IMR-90 (cell line): ENCODE measurements around the gene TIAM1. TPM values are rescaled to one million over a fixed set of nuclear protein-coding genes. Genes with fewer than 3 reads are reported as not detected.
A peak's percentile ranks its signal among the peaks of the same experiment; 100 is the strongest.

Experiments
- ATAC-seq: fragments of 200-7000 bp; cut with Tn5 transposase; 2 replicates; pipeline ENCODE4 v1.9.1; 2020; ENCODE audit warnings: low read depth, mild to moderate bottlenecking, moderate library complexity
- BruUV-seq: library from RNA; stranded (reverse); fragments of 400-500 nt; replicated peaks from 2 replicates; lab custom pipeline; 2021; lab: Mats Ljungman, UMichigan
- CTCF ChIA-PET: fragments of 300-600 bp; formaldehyde crosslinking; extraction: SDS; loops from one replicate; lab custom pipeline; 2021; ENCODE audit warnings: antibody characterized with exemption; lab: Yijun Ruan, JAX
- POLR2A ChIA-PET: fragments of 300-600 bp; sonication (Branson Sonifier 250); formaldehyde crosslinking; loops from one replicate; lab custom pipeline; 2022; ENCODE audit warnings: antibody characterized with exemption; ENCODE audit not compliant: unreplicated experiment; lab: Charles Lee
- DNase-seq: peaks from one replicate; pipeline ENCODE4 v3.0.0; 2013
- H2AFZ ChIP-seq: replicated peaks from 2 replicates; pipeline ENCODE3; 2013; ENCODE audit warnings: low read length, mild to moderate bottlenecking; ENCODE audit not compliant: poor library complexity
- H2AK5ac ChIP-seq: 2 replicates; pipeline ENCODE4 v1.6.1; 2013; ENCODE audit warnings: low read depth, low read length, inconsistent platforms
- H2AK9ac ChIP-seq: replicated peaks from 2 replicates; pipeline ENCODE3; 2013; ENCODE audit warnings: mild to moderate bottlenecking, low read depth, low read length, moderate library complexity; ENCODE audit not compliant: poor library complexity
- H2BK120ac ChIP-seq: 2 replicates; pipeline ENCODE4 v1.6.1; 2013; ENCODE audit warnings: low read depth, low read length, inconsistent platforms
- H2BK15ac ChIP-seq: 3 replicates; pipeline ENCODE4 v1.6.1; 2013; ENCODE audit warnings: low read depth, low read length, inconsistent platforms
- H2BK20ac ChIP-seq: 2 replicates; pipeline ENCODE4 v1.6.1; 2013; ENCODE audit warnings: low read depth, mild to moderate bottlenecking, inconsistent platforms, low read length, moderate library complexity
- H2BK5ac ChIP-seq: 2 replicates; pipeline ENCODE4 v1.6.1; 2013; ENCODE audit warnings: mild to moderate bottlenecking, low read depth, low read length, inconsistent platforms; ENCODE audit not compliant: poor library complexity, severe bottlenecking
- H3K14ac ChIP-seq: replicated peaks from 2 replicates; pipeline ENCODE4 v1.6.1; 2013; ENCODE audit warnings: low read depth, low read length, inconsistent platforms
- H3K18ac ChIP-seq: 2 replicates; pipeline ENCODE4 v1.6.1; 2013; ENCODE audit warnings: low read depth, low read length, control low read depth
- H3K23ac ChIP-seq: 2 replicates; pipeline ENCODE4 v1.6.1; 2013; ENCODE audit warnings: low read depth, low read length, inconsistent platforms
- H3K27ac ChIP-seq: 2 replicates; pipeline ENCODE4 v1.5.1; 2013; ENCODE audit warnings: mild to moderate bottlenecking, control low read depth, low read length; ENCODE audit not compliant: insufficient read depth
- H3K27me3 ChIP-seq: 2 replicates; pipeline ENCODE4 v1.6.1; 2013; ENCODE audit warnings: low read length; ENCODE audit not compliant: control insufficient read depth, insufficient read depth
- H3K36me3 ChIP-seq: 2 replicates; pipeline ENCODE4 v1.6.1; 2013; ENCODE audit warnings: low read length, mixed read lengths; ENCODE audit not compliant: control insufficient read depth, insufficient read depth
- H3K4ac ChIP-seq: 2 replicates; pipeline ENCODE4 v1.6.1; 2013; ENCODE audit warnings: low read depth, low read length, inconsistent platforms
- H3K4me1 ChIP-seq: 2 replicates; pipeline ENCODE4 v1.6.1; 2013; ENCODE audit warnings: low read length, mixed read lengths; ENCODE audit not compliant: control insufficient read depth, insufficient read depth
- H3K4me2 ChIP-seq: 2 replicates; pipeline ENCODE4 v1.6.1; 2013; ENCODE audit warnings: low read depth, mild to moderate bottlenecking, control low read depth, low read length, moderate library complexity
- H3K4me3 ChIP-seq: 2 replicates; pipeline ENCODE4 v1.5.1; 2013; ENCODE audit warnings: low read depth, mild to moderate bottlenecking, control low read depth, low read length, moderate library complexity; ENCODE audit not compliant: insufficient read depth
- H3K56ac ChIP-seq: 2 replicates; pipeline ENCODE4 v1.6.1; 2013; ENCODE audit warnings: low read length, inconsistent platforms; ENCODE audit not compliant: insufficient read depth; ENCODE audit errors: extremely low read depth
- H3K79me1 ChIP-seq, 2 experiments: 2 replicates each; pipeline ENCODE4 v1.6.1; 2013; ENCODE audit warnings: low read length in 2 of 2, inconsistent platforms in 1 of 2, low read depth in 1 of 2
- H3K9ac ChIP-seq: 2 replicates; pipeline ENCODE4 v1.6.1; 2013; ENCODE audit warnings: low read depth, low read length, control low read depth
- H3K9me1 ChIP-seq: 2 replicates; pipeline ENCODE4 v1.6.1; 2013; ENCODE audit warnings: low read length, inconsistent platforms; ENCODE audit not compliant: insufficient read depth
- H3K9me3 ChIP-seq: 2 replicates; pipeline ENCODE4 v1.6.1; 2013; ENCODE audit warnings: low read length; ENCODE audit not compliant: control insufficient read depth, insufficient read depth
- H4K20me1 ChIP-seq: 2 replicates; pipeline ENCODE4 v1.6.1; 2013; ENCODE audit warnings: low read length, inconsistent platforms; ENCODE audit not compliant: insufficient read depth
- H4K5ac ChIP-seq: 2 replicates; pipeline ENCODE4 v1.6.1; 2013; ENCODE audit warnings: mild to moderate bottlenecking, low read depth, low read length, control low read depth
- H4K8ac ChIP-seq, 2 experiments: 2 replicates each; pipeline ENCODE4 v1.6.1; 2013; ENCODE audit warnings: low read depth in 2 of 2, low read length in 2 of 2, control low read depth in 1 of 2, inconsistent platforms in 1 of 2
- H4K91ac ChIP-seq: 2 replicates; pipeline ENCODE4 v1.6.1; 2013; ENCODE audit warnings: low read depth, low read length, inconsistent platforms; ENCODE audit not compliant: insufficient read depth
- BHLHE40 ChIP-seq: fragments of 150-350 bp; IDR thresholded peaks from 2 replicates; pipeline ENCODE4 v1.6.1; 2016; ENCODE audit warnings: mild to moderate bottlenecking, low read depth, low read length
- CEBPB ChIP-seq: IDR thresholded peaks from 2 replicates; pipeline ENCODE4 v1.6.1; 2012; ENCODE audit warnings: low read depth, low read length, improper control_type of control experiment
- CHD1 ChIP-seq: IDR thresholded peaks from 2 replicates; pipeline ENCODE4 v1.6.1; 2012; ENCODE audit warnings: low read depth, low read length, improper control_type of control experiment
- CTCF ChIP-seq: conservative IDR thresholded peaks from 2 replicates; pipeline ENCODE4 v1.5.1; 2012; ENCODE audit warnings: mild to moderate bottlenecking, low read depth, low read length, improper control_type of control experiment
- ELK1 ChIP-seq: fragments of 150-350 bp; IDR thresholded peaks from 2 replicates; pipeline ENCODE4 v1.6.1; 2016; ENCODE audit warnings: low read depth, mild to moderate bottlenecking, low read length, moderate library complexity, borderline replicate concordance
- FOS ChIP-seq: fragments of 150-350 bp; IDR thresholded peaks from 2 replicates; pipeline ENCODE4 v1.6.1; 2016; ENCODE audit warnings: low read depth, low read length
- MAFK ChIP-seq: IDR thresholded peaks from 2 replicates; pipeline ENCODE4 v1.6.1; 2012; ENCODE audit warnings: low read depth, low read length, improper control_type of control experiment
- MAZ ChIP-seq: IDR thresholded peaks from 2 replicates; pipeline ENCODE4 v1.6.1; 2012; ENCODE audit warnings: low read depth, mild to moderate bottlenecking, low read length, improper control_type of control experiment, moderate library complexity, borderline replicate concordance
- MXI1 ChIP-seq: IDR thresholded peaks from 2 replicates; pipeline ENCODE4 v1.6.1; 2012; ENCODE audit warnings: low read depth, mild to moderate bottlenecking, low read length, moderate library complexity, borderline replicate concordance
- NFE2L2 ChIP-seq: fragments of 150-350 bp; IDR thresholded peaks from 2 replicates; pipeline ENCODE4 v1.6.1; 2016; ENCODE audit warnings: low read depth, mild to moderate bottlenecking, low read length
- POLR2A ChIP-seq: IDR thresholded peaks from 2 replicates; pipeline ENCODE4 v1.6.1; 2012; ENCODE audit warnings: mild to moderate bottlenecking, low read depth, low read length
- RAD21 ChIP-seq: IDR thresholded peaks from 2 replicates; pipeline ENCODE4 v1.6.1; 2012; ENCODE audit warnings: low read length, improper control_type of control experiment
- RCOR1 ChIP-seq: IDR thresholded peaks from 2 replicates; pipeline ENCODE4 v1.6.1; 2012; ENCODE audit warnings: mild to moderate bottlenecking, low read length, improper control_type of control experiment; ENCODE audit not compliant: insufficient replicate concordance
- SMC3 ChIP-seq: fragments of 150-350 bp; IDR thresholded peaks from 2 replicates; pipeline ENCODE4 v1.6.1; 2016; ENCODE audit warnings: low read depth, mild to moderate bottlenecking, antibody characterized with exemption, low read length, moderate library complexity
- USF2 ChIP-seq: fragments of 150-350 bp; IDR thresholded peaks from 2 replicates; pipeline ENCODE4 v1.6.1; 2017; ENCODE audit warnings: mild to moderate bottlenecking, antibody characterized with exemption, low read length, low read depth
- WGBS, 2 experiments: methylation state at CpG; one replicate each; pipeline versions ENCODE4 v1.1.5 to v1.1.7; 2013; ENCODE audit warnings: missing lambda C conversion rate in 2 of 2; ENCODE audit not compliant: insufficient read length in 1 of 2; ENCODE audit errors: extremely low coverage in 2 of 2; 5-methylcytosine and 5-hydroxymethylcytosine counted together
- dilution Hi-C: fragments of 300-500 bp; cut with HindIII; formaldehyde crosslinking; loops from one replicate; pipeline ENCODE4 v1.14.3; 2018; ENCODE audit warnings: low sequenced_read_pairs; ENCODE audit not compliant: unreplicated experiment
- in situ Hi-C: fragments of 300-500 bp; cut with MboI; formaldehyde crosslinking; loops from 3 replicates; pipeline ENCODE4 v1.14.3; 2019; ENCODE audit warnings: low sequenced_read_pairs, inconsistent platforms, mixed read lengths
- intact Hi-C: fragments of 100-400 bp; cut with micrococcal nuclease; formaldehyde crosslinking; loops from 2 replicates; pipeline ENCODE4 v1.10.0; 2022
- polyA plus RNA-seq, 3 experiments: library from polyadenylated mRNA; depleted of rRNA; stranded (reverse); fragments of >200 nt; gene quantifications; 2 replicates each; pipeline ENCODE4 v1.2.3, GENCODE V29; 2012; ENCODE audit warnings: low replicate concordance in 1 of 3
- total RNA-seq: library from RNA; depleted of rRNA; stranded (reverse); fragments of >200 nt; gene quantifications from 2 replicates; pipeline ENCODE4 v1.2.3, GENCODE V29; 2012

The TIAM1 gene
- total and polyA plus RNA-seq, 2 of the 4 experiments (the other 2 are of a cell fraction), result 2.9 to 9.3 TPM

- BruUV-seq, result no TSS peak
- Histone ChIP-seq H4K8ac (peak overlapping the region in 1 of 2 experiments; percentile 39; a peak in 2 of 4 replicates), H3K14ac (peak overlapping the region; percentile 1; the same call in 1 of the 2 replicates), H3K4me2 (no peak overlapping the region), H2BK5ac (peak overlapping the region; percentile 7), H2AK9ac (no peak overlapping the region), H4K5ac (0 out of 2 replicates have a peak overlapping the region, but pooled peaks have one; percentile 29), H3K56ac (no peak overlapping the region), H4K20me1 (no peaks in the 10 kb centered on the region), H3K9ac (no peak overlapping the region), H3K9me3 (no peaks in the 10 kb centered on the region), H3K27ac (no peak overlapping the region), H3K23ac (no peak overlapping the region), H2BK15ac (0 out of 3 replicates have a peak overlapping the region, but pooled peaks have one; percentile 3), H3K18ac (peak overlapping the region; percentile 43; the same call in 1 of the 2 replicates), H4K91ac (no peak overlapping the region; the same call in 1 of the 2 replicates), H2BK120ac (peak overlapping the region; percentile 72; the same call in 1 of the 2 replicates), H2AK5ac (no peak overlapping the region; the same call in 1 of the 2 replicates), H3K4ac (peak overlapping the region; percentile 54), H3K27me3 (no peaks in the 10 kb centered on the region), H3K9me1 (peaks cover 12% of the 10 kb centered on the region; the same call in 1 of the 2 replicates), H3K79me1 (no peaks in the 10 kb centered on the region; a peak in 1 of 4 replicates), H2AFZ (no peak overlapping the region), H3K4me3 (no peak overlapping the region), H3K36me3 (no peaks in the 10 kb centered on the region), H3K4me1 (peaks cover 7% of the 10 kb centered on the region; the same call in 1 of the 2 replicates), H2BK20ac (peak overlapping the region; percentile 74)
- TF ChIP-seq MXI1, result no peak
- no peak for TF ChIP-seq CEBPB
- no peak for TF ChIP-seq CTCF
- TF ChIP-seq USF2, result no peak
- no peak for TF ChIP-seq MAZ
- no peak for TF ChIP-seq SMC3
- TF ChIP-seq RAD21, result no peak
- no peak for TF ChIP-seq CHD1
- no peak for TF ChIP-seq NFE2L2
- no peak for TF ChIP-seq BHLHE40
- no peak for TF ChIP-seq FOS
- no peak for TF ChIP-seq POLR2A
- no peak for TF ChIP-seq ELK1
- no peak for TF ChIP-seq RCOR1
- no peak for TF ChIP-seq MAFK
- ATAC-seq (no peak), DNase-seq (no peak)
- ChIA-PET CTCF (interaction anchor here (0.9 kb wide), 1 partner anchor 16 kb away, joined by 4 read pairs; no protein-coding TSS in a partner anchor), POLR2A (no interaction called here)
- intact Hi-C loops (no loop called here), dilution Hi-C loops (no loop called here), in situ Hi-C loops (no loop called here)
- WGBS, 2 experiments, result no CpG with 5 or more reads among the region's 3 CpGs
These were observed 61.0 kb downstream of the TIAM1 start for GRCh38 chr21:31283025-31283424.
